Right hindlimb (tissue), 1 donor: ENCODE measurements around the gene DSG3.

Experiments
- DNase-seq: peaks from one replicate; pipeline ENCODE4 v3.0.0-alpha.2; 2018

DSG3 gene

GRCh38 chr18:31430554-31430953 is 17.0 kb upstream of the DSG3 start:
- DNase-seq: no peak

GRCh38 chr18:31432316-31432715 is 15.2 kb upstream of the DSG3 start:
- no peak for DNase-seq

GRCh38 chr18:31436825-31437224 is 10.7 kb upstream of the DSG3 start:
- no peak for DNase-seq

- no peak for DNase-seq
Measured at GRCh38 chr18:31438402-31438801, 9.1 kb upstream of the DSG3 start.

- no peak for DNase-seq
Measured at GRCh38 chr18:31439807-31440325, 7.7 kb upstream of the DSG3 start.

- DNase-seq: no peak
Measured at GRCh38 chr18:31440787-31441186, 6.8 kb upstream of the DSG3 start.

- no peak for DNase-seq
Measured at GRCh38 chr18:31441493-31441892, 6.0 kb upstream of the DSG3 start.

- DNase-seq: no peak
Measured at GRCh38 chr18:31444142-31444541, 3.4 kb upstream of the DSG3 start.

- no peak for DNase-seq
Measured at GRCh38 chr18:31445908-31446307, 1.6 kb upstream of the DSG3 start.

GRCh38 chr18:31446854-31447253 is 687 bp upstream of the DSG3 start:
- no peak for DNase-seq

- no peak for DNase-seq
Measured at GRCh38 chr18:31450409-31450808, 2.9 kb downstream of the DSG3 start.

- no peak for DNase-seq
Measured at GRCh38 chr18:31451625-31452024, 4.1 kb downstream of the DSG3 start.

- no peak for DNase-seq
Measured at GRCh38 chr18:31454066-31454708, 6.6 kb downstream of the DSG3 start.

- no peak for DNase-seq
Measured at GRCh38 chr18:31469629-31470028, 22.1 kb downstream of the DSG3 start.

GRCh38 chr18:31478688-31479087 is 31.1 kb downstream of the DSG3 start:
- no peak for DNase-seq

GRCh38 chr18:31482051-31482450 is 34.5 kb downstream of the DSG3 start:
- no peak for DNase-seq

- DNase-seq: no peak
Measured at GRCh38 chr18:31483396-31483795, 35.9 kb downstream of the DSG3 start.

GRCh38 chr18:31484461-31484860 is 36.9 kb downstream of the DSG3 start:
- DNase-seq: no peak

- no peak for DNase-seq
Measured at GRCh38 chr18:31486165-31486564, 38.6 kb downstream of the DSG3 start.

GRCh38 chr18:31487246-31488015 is 39.9 kb downstream of the DSG3 start:
- DNase-seq: no peak

GRCh38 chr18:31489311-31489710 is 41.8 kb downstream of the DSG3 start:
- no peak for DNase-seq

- no peak for DNase-seq
Measured at GRCh38 chr18:31490387-31490786, 42.8 kb downstream of the DSG3 start.

GRCh38 chr18:31490833-31491232 is 43.3 kb downstream of the DSG3 start:
- no peak for DNase-seq

- no peak for DNase-seq
Measured at GRCh38 chr18:31491586-31491985, 44.0 kb downstream of the DSG3 start.
